CD4-positive, alpha-beta T cell treated with Interleukin-17A for 4 hours (primary cell): Measurements from ENCODE around the gene MRFAP1.
A peak's percentile ranks its signal among the peaks of the same experiment; 100 is the strongest.
"Not testable (repeated sequence)": the region's sequence is repeated elsewhere in the genome, so short reads cannot be mapped to it uniquely, and the experiment has no call there.

Experiments used
- DNase-seq: peaks from one replicate; pipeline ENCODE4 v3.0.0-alpha.2; 2020; ENCODE audit warnings: mixed read lengths

The MRFAP1 gene

DNA sequence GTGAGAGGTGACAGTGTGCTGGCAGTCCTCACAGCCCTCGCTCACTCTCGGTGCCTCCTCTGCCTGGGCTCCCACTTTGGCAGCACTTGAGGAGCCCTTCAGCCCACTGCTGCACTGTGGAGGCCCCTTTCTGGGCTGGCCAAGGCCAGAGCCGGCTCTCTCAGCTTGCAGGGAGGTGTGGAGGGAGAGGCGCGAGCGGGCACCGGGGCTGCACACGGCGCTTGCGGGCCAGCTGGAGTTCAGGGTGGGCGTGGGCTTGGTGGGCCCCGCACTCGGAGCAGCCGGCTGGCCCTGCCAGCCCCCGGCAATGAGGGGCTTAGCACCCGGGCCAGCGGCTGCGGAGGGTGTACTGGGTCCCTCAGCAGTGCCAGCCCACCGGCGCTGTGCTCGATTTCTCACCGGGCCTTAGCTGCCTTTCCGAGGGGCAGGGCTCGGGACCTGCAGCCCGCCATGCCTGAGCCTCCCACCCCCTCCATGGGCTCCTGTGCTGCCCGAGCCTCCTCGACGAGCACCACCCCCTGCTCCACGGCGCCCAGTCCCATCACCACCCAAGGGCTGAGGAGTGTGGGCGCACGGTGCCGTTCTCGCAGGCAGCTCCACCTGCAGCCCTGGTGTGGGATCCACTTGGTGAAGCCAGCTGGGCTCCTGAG is 32.2 kb downstream of the MRFAP1 start:
- DNase-seq, result not testable (repeated sequence)

DNA sequence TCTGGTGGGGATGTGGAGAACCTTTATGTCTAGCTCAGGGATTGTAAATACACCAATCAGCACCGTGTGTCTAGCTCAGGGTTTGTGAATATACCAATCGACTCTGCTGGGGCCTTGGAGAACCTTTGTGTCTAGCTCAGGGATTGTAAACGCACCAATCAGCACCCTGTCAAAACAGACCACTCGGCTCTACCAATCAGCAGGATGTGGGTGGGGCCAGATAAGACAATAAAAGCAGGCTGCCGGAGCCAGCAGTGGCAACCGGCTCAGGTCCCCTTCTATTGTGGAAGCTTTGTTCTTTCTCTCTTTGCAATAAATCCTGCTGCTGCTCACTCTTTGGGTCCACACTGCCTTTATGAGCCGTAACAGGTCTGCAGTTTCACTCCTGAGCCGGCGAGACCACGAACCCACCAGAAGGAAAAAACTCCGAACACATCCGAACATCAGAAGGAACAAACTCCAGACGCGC is 32.7 kb downstream of the MRFAP1 start:
- peak; percentile 44 for DNase-seq

DNA sequence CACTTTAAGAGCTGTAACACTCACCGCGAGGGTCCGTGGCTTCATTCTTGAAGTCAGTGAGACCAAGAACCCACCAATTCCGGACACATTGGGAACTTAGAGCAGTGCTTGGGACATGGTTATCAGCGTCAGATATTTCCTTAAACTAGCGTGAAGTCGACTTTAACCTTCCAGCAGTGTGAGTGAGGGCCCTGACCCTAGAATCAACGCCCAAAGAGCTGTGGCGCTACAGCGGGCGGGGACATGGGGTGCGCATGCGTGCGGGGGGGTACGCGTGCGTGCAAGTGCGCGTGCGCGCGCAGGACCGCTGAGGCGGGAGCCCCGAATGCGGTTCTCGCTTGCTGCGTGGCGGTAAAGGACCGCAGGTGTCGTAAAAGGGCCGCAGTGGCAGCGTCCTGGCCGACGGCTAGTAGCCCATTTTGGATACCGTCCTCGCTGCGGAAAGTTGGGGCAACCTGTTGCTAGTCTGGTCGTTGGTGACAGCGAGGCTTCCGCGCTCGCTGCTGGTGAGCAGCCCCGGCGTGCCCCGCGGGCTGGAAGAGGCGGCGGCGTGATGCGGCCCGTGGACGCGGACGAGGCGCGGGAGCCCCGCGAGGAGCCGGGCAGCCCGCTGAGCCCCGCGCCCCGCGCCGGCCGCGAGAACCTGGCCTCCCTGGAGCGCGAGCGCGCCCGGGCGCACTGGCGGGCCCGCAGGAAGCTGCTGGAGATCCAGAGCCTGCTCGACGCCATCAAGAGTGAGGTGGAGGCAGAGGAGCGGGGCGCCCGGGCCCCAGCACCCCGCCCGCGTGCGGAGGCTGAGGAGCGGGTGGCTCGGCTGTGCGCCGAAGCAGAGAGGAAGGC is 33.4 kb downstream of the MRFAP1 start:
- DNase-seq, result peak; percentile 94

DNA sequence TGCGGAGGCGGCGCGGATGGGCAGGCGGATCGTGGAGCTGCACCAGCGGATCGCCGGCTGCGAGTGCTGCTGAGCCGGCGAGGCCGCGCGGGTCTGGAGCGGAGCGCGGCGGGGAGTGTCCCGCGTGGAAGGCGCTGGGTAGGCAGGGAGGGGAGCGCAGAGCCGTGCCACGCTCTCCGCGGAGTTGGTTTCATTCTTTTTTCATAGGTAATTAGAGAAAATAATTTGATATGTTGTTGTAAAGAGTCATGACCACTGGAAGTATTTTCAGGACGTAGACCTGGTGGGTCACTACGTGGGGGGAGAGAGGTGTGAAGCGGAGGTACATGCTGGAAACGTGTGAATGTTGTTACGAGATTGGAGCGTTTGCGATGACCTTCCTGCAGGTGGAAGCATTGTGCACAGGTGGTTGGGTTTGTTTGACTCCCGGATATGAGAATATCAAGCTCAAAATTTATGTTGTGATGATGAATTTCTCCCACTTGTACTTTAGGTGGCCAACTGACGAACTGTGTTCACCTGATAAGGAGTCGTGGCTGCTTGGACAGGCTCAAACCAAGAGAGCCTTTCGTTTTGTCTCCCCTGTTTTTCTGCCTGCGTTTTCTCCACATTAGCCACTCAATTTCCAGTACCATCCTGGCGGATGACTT is 34.1 kb downstream of the MRFAP1 start:
- DNase-seq, result peak; percentile 77

DNA sequence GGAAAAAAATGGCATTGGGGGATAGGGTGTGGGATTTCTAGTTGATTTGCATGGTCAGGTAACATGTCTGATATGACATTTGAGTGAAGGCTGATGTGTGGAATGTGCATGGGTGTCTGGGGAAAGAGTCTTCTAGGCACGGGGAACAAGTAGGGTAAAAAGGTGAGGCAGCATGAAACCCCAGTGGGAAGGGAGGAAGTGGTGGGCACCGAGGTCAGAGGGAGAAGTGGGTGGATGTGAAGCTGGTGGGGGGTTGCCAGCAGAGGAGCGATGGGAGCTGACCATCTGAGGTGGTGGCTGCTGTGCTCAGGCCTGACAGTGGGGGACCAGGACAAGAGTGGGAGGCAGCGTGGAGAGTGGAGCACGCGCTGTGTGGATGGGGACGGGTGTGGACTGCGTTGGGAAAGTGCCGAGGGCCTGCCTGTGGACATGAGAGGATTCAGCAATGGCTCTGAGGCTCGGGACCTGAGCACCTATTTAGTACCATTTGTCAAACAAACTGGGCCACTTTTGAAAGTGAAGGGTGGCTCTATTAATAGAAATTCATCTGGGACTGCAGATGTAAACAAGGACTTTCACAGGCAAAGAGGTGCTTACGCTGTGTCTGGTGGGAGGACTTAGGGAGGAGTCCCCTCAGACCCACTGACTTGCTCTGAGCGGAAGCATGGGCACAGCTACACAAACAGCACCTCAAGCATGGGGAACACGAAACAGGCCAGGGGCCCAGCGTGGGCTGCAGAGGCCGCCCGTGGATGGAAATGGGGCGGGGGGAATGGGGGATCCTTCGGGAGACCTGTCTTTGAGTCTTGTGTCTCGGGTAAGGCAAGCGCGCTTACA is 36.5 kb downstream of the MRFAP1 start:
- DNase-seq, result peak; percentile 34

DNA sequence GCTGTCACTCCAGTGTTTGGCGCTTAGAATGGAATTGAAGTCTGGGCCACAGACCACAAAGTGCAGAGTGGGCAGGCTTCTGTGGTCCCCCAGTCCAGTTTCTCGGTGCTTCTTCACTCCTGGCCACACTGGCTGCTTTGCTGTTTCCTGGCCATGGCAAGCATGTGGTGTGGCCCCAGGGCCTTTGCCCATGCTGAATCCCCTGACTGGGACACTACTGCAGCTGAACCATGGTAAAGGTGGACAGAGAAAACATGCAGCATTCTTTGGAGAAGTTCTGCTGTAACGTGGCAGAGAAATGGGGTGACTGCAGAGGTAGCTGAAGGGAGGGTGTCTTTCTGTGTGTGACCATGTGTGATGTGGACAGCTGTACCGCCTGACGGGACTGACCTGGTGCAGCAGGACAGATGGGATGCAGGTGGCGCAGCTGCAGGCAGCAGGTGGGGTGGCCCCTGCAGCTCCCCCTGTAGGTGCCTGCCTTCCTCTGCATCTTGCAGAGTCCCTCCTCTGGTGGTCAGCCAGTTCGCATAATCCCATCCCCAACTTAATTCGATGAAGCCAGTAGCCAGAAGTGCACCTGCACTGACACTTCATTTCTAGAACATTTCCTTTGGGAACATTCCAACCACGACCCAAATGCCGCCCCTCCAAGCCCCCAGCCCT is 40.0 kb downstream of the MRFAP1 start:
- no peak for DNase-seq

DNA sequence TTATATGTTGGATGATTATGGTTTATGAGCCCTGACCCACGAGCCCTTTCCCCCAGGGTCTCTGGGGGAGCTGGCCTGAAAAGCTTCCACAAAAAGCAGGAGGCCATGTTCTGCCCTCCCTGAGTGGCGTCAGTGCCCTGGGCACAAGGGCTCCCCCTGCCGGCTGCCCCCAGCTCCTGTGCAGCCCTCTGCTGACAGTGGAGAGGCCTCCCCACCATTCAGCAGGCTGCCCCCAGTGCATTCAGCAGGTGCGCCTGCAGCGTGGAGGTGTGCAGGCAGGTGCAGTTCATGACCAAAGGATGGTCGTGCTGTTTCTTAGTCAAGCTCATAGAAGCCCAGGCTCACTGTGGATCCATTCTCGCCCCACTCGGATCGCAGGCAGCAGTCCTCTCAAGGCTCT is 40.7 kb downstream of the MRFAP1 start:
- no peak for DNase-seq

DNA sequence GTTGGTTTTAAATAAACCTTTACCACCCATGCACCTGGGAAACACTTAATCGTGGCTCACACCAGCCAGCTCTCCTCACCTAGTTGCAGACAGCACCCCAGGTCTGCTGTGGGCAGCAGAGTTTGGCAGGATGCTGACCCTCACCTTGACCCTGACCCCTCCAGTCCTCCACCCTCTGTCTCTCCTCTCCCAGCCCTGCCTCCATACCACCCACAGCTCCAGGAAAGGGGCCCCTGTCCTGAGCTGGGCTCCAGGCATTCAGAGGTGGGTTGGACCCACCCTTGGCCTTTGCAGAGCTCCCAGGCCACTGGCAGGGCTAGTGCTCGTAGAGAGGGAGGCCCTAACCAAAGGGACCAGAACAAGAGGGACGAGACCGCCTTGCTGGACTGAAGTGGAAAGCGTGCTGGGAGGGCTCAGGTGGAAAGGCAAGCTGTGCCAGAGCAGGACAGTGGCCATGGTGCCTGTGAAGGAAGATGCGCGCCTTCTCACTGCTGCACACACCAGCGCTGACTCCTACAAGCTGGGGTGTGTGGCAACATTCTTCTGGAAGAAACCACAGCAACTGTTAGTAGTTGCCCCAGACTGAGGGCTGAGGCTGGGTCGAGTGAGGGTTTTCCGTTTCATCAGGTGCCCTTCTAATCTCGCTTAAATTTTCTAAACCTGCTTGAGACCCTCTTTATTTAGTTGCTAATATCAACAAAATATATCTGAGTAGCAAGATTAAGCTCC is 42.5 kb downstream of the MRFAP1 start:
- no peak for DNase-seq

DNA sequence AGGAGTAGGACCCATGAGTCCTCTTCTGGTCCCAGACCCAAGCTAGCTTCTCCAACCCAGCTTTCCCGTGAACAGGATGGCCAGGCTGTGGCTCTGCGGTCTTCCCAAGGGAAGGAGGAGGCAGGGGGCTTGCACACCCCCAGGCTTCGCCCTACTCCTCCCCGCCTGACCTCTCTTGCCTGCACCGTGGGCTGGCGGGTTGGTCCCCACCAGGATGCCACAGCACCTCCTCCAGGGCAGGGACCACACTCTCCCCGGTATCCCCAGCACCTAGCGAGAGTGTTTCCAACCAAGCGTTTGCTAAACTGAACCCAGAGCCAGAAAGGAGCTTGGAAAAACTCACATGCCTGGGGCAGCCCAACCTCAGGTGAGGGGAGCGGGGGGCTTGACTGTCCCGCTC is 44.2 kb downstream of the MRFAP1 start:
- DNase-seq, result no peak

DNA sequence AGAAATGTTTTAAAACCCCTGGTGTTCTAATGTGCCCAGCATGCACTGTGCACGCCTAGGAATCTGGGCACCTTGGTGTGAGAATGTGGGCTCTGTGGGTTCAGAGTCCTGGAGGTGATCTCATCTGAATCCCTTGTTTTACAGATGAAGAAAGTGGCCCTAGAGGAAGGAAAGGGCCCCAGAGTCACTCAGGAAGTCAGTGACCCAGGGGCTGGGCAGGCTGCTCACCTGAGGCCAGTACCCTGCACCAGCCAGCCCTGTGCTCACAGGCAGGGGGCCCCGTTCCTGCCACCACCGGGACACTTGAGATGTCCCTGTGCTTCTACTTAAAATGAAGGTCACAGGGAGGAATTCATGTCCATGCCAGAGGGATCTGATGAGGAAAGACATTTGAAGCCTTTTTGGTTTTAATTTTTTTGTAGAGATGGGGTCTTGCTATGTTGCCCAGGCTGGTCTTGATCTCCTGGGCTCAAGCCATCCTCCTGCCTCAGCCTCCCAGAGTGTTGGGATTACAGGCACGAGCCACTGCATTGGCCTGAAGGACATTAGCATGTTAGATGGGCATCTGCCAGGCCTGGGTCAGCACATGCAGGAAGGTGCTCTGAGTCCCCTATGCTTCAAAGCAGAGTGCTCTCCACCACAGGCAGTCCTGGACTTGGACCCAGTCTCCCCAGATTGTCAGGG is 45.8 kb downstream of the MRFAP1 start:
- no peak for DNase-seq

DNA sequence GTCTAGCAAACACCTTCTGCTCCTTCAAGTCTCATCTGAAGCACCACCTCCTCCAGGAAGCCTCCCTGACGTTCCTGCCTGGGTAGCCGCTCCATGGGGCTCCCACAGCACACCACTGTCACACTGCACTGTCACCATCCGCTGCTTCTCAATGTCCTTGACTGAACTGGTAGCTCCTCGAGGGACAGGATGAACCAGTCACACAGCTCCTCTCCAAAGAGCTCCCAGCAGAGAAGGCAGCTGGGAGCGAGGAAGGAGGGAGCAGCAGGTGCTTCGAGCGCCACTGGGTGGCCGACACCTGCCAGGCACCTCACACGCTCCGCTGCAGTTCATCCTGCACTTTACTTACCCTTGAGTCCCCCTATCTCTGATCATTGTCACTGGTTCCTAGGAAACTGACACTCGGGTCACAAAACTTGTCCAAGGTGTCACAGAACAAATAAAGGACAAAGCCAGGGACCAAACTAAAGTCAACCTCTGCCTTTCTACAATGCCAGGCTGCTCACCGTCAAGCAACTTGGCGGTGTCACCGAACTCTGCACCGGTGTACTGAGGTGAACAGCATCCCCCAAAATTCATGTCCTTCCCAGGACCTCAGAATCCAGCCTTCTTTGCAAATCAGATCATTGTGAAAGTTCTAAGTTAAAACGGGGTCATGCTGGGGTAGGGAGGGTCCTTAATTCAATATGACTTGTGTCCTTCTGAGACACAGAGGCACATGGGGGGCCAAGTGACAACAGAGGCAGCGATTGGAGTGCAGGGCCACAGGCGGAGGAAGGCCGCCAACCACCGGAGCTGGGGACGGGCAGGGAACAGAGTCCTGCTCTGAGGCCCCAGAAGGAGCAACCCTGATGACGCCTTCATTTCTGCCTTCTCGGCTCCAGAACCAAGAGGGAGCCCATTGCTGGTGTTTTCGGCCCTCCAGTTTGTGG is 47.7 kb downstream of the MRFAP1 start:
- DNase-seq, result no peak

DNA sequence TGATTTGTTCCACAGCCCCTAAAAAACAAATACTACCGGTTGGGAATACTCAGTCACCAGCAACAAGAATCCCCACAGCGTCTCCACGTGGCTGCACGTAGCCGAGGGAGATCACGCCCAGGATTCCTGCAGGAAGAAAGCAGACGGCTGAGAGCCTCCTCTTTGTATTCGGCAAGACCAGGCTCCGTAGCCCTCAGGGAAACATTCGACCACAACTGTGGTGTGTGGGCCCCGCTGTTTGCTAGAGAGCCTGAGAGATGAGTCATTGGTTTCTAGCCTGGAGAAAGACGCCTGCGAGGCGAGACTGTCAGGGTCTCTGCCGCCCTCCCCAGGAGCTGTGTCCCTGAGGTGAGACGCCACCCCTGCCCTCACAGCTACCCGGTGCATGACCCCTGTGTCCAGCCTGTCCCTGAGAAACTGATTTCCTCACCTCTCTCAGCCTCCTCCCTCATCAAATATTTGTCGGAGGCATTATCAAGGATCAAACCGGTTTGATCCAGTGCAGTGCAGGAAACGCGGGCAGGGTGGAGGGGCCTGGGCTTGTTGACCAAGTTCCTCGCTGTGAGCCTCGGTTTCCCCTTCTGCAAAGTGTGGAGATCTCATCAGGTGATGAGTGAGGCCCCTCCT is 48.5 kb downstream of the MRFAP1 start:
- peak; percentile 83 for DNase-seq

DNA sequence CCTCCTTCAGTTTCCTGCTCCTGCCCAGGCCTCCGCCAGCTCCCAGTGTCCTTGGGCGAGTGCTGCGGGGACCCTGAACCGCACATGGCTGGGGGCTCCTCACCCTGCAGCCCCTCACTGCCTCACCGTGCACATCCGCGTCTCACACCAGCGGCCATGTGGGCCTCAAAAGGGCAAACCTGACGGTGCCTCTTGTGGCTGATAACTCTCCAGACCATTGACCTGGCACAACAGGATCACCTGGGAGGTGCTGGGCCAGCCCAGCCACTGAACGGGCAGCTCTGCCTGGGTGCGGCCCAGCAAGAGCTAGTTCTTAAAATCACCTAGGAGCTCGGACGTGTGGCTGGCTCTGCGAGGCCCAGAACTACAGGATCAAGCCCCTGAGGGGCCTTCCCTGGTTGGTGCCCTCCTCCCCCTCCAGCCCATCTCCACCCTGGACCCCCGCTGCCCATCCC is 49.0 kb downstream of the MRFAP1 start:
- peak; percentile 35 for DNase-seq
